ENCODE results near the gene ZBTB17. TPM values are rescaled to one million over a fixed set of nuclear protein-coding genes. Genes with fewer than 3 reads are reported as not detected.

The ZBTB17 gene
- total RNA-seq, 1 donor from 2014 or later = 23.9 TPM

DNA sequence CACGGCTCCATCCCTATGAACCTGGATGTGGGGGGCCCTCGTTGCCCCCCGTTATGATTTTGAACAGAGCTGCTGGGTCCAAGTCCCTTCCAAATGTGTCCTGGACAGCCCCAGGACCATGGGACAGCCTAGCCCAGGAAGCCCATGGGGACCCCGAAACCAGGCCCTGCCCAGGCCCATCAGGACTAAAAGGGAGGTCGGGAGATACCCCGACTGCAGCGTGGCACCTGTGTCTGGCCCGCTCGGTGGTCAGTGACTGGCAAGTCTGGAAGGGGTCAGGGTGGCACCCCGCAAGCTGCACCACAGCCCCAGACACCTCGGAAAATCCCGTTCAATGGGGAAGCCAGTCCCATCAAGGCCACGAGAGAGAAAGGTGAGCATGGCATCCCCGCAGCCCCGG lies 17.8 kb upstream of the ZBTB17 start:
- DNase-seq (ENCODE audit: low spot score) = no peak
- Mint-ChIP-seq H3K4me3 (ENCODE audit: unreplicated experiment) (no peak overlapping the region), H3K27ac (ENCODE audit: unreplicated experiment) (no peak overlapping the region), H3K36me3 (ENCODE audit: low read depth) (no peaks in the 10 kb centered on the region), H3K9me3 (ENCODE audit: low read depth) (no peaks in the 10 kb centered on the region), H3K4me1 (ENCODE audit: low read depth) (no peaks in the 10 kb centered on the region), H3K27me3 (ENCODE audit: low read depth) (peaks cover 5% of the 10 kb centered on the region)
- TF ChIP-seq, protein P1, sequence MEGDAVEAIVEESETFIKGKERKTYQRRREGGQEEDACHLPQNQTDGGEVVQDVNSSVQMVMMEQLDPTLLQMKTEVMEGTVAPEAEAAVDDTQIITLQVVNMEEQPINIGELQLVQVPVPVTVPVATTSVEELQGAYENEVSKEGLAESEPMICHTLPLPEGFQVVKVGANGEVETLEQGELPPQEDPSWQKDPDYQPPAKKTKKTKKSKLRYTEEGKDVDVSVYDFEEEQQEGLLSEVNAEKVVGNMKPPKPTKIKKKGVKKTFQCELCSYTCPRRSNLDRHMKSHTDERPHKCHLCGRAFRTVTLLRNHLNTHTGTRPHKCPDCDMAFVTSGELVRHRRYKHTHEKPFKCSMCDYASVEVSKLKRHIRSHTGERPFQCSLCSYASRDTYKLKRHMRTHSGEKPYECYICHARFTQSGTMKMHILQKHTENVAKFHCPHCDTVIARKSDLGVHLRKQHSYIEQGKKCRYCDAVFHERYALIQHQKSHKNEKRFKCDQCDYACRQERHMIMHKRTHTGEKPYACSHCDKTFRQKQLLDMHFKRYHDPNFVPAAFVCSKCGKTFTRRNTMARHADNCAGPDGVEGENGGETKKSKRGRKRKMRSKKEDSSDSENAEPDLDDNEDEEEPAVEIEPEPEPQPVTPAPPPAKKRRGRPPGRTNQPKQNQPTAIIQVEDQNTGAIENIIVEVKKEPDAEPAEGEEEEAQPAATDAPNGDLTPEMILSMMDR (IDR thresholded peaks at IDR 0.05) = no peak

DNA sequence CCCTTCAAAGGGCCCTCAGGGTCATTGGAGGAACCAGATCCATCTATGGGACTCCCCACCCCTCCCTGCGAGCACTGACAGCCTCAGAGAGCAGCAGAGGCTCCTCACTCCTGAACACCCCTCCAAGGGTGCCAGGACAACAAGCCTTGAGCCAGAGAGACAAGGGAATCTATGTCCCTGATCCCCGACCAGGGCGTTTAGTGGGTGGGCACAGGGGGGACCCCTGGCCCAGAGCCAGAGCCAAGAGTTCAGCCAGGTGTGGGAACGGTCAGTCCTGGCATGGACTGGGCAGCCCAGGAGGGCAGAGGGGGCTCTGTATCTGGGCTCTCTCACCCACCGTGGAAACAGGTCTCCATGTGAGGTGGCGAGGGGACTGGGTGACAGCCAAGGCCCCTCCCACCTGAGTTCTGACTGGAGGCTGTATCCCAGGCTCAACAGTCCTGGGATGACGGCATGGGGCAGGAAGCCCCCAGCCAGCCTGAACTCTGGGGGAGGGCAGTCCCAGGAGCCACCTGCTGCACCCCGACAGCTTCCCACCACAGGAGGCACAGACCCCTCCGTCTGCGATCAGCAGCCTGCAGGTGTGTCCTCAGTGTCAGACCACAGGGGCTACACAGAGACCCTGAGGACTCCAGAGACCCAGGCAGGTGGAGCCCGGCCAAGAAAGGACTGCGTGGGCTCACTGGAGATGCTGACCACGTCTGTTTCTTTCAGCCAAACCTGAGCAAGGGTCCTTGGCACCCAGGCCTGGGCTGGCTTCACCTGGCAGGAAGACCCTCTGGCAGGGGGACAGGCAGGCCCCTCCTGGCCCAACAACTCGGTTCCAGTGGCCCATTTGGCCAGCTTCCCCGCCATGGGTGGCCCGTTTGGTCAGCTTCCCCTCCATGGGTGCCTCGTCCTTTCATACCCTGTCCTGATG lies 16.9 kb upstream of the ZBTB17 start:
- no peak overlapping the region for H3K27ac Mint-ChIP-seq (ENCODE audit: unreplicated experiment)
- TF ChIP-seq, protein P1 (IDR thresholded peaks at IDR 0.05) = no peak
- no peaks in the 10 kb centered on the region for H3K36me3 Mint-ChIP-seq (ENCODE audit: low read depth)

DNA sequence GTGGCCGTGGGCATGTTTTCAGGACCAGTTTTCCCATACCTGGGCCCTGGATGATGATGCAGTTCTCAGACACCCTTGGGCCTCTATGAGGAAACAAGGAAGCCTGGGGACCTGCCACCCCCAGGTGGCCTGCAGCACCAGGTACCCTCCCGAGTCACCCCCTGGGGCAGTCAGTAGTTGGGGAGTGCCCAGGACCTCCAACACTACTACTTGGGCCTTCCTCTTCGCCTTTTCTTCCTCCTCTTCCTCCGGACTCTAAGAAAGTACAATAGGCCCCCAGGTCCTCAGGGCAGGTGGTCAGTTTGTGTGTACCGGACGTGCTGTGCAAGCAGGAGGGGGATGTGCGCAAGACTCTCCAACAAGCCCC lies 16.3 kb upstream of the ZBTB17 start:
- DNase-seq (ENCODE audit: low spot score) = no peak
- no peaks in the 10 kb centered on the region for H3K27me3 Mint-ChIP-seq (ENCODE audit: low read depth)
- H3K27ac Mint-ChIP-seq (ENCODE audit: unreplicated experiment) = no peak overlapping the region
- TF ChIP-seq, protein P1 (IDR thresholded peaks at IDR 0.05) = no peak
- no peak overlapping the region for H3K4me3 Mint-ChIP-seq (ENCODE audit: unreplicated experiment)
- H3K36me3 Mint-ChIP-seq (ENCODE audit: low read depth) = no peaks in the 10 kb centered on the region
- no peaks in the 10 kb centered on the region for H3K9me3 Mint-ChIP-seq (ENCODE audit: low read depth)
- H3K4me1 Mint-ChIP-seq (ENCODE audit: low read depth) = no peaks in the 10 kb centered on the region

More for the DNA sequence above, 16.9 kb upstream of the ZBTB17 start:
- DNase-seq (ENCODE audit: low spot score) = no peak
- Mint-ChIP-seq H3K4me1 (ENCODE audit: low read depth) (no peaks in the 10 kb centered on the region), H3K4me3 (ENCODE audit: unreplicated experiment) (no peak overlapping the region), H3K9me3 (ENCODE audit: low read depth) (no peaks in the 10 kb centered on the region), H3K27me3 (ENCODE audit: low read depth) (peaks cover under 1% of the 10 kb centered on the region)

DNA sequence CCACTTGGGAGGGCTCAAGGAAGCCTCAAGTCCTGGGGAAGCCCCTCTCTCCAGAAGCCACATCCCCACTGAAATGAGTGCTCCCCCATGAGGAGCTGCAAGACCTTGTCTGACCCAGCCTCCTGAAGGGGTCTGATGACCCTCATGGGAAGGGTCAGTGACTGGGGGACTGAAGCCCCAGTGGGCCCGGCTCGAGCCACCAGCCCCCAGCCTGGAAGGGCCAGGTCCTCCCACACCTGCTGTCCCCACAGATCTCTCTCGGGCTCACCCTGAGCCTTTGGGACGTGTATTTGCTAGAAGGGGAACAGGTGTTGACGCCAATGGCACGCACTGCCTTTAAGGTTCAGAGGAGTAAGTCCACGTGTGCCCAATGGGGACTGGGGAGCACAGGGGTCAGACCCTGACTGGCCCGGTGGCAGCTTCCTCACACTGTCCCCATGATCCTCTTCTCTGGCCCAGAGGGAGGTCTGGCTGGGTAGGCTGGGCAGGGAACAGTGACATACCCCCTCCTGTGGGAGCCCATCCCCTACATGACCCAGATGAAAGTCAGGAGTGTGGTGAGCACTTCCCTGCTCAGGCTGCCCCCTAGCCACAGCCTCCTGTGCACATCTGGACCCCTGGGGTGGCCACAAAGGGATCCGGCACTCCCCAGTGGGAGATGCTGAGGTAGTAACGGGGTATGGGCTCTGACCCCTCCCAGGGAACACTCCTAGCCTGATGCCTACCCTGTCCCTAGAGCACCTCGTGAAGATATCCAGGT lies 15.7 kb upstream of the ZBTB17 start:
- Mint-ChIP-seq H3K27ac (ENCODE audit: unreplicated experiment) (no peak overlapping the region), H3K36me3 (ENCODE audit: low read depth) (no peaks in the 10 kb centered on the region), H3K27me3 (ENCODE audit: low read depth) (no peaks in the 10 kb centered on the region), H3K9me3 (ENCODE audit: low read depth) (no peaks in the 10 kb centered on the region), H3K4me3 (ENCODE audit: unreplicated experiment) (no peak overlapping the region), H3K4me1 (ENCODE audit: low read depth) (no peaks in the 10 kb centered on the region)
- TF ChIP-seq, protein P1 (IDR thresholded peaks at IDR 0.05) = no peak
- DNase-seq (ENCODE audit: low spot score) = no peak

DNA sequence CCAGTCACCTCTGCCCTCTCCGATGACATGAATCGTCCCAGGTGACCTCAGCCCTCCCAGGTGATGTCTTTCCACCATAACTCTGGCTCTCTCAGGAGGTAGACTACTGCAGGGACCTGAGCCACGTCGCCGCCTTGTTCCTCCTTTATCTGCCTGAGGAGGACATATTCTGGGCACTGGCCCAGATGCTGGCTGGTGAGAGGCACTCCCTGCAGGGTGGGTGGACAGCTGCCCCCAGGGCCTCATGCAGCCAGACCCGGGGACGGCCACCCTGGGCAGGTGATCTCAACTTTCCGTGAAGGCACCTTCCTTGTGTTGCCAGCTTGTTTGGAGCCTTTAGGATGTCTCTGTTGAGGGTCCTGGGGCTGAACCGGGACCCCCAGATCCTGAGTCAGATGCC lies 13.9 kb upstream of the ZBTB17 start:
- no peak for DNase-seq (ENCODE audit: low spot score)
- Mint-ChIP-seq H3K36me3 (ENCODE audit: low read depth) (no peaks in the 10 kb centered on the region), H3K4me1 (ENCODE audit: low read depth) (no peaks in the 10 kb centered on the region), H3K27ac (ENCODE audit: unreplicated experiment) (no peak overlapping the region), H3K4me3 (ENCODE audit: unreplicated experiment) (no peak overlapping the region), H3K27me3 (ENCODE audit: low read depth) (no peaks in the 10 kb centered on the region), H3K9me3 (ENCODE audit: low read depth) (no peaks in the 10 kb centered on the region)
- TF ChIP-seq, protein P1 (IDR thresholded peaks at IDR 0.05) = no peak

All from chondrocyte (in vitro differentiated cells).